Measurements from ENCODE around the gene SOX8. TPM values are rescaled to one million over a fixed set of nuclear protein-coding genes. Genes with fewer than 3 reads are reported as not detected.
A peak's percentile ranks its signal among the peaks of the same experiment; 100 is the strongest.

SOX8 gene
- total RNA-seq, 1 donor from 2014 or later, result 7.0 TPM

- no peak for TF ChIP-seq CTCF (IDR thresholded peaks at IDR 0.05; ENCODE audit: partially characterized antibody, unreplicated experiment)
Measured at GRCh38 chr16:977081-977701, 4.4 kb upstream of the SOX8 start.

GRCh38 chr16:977896-978295 lies 3.7 kb upstream of the SOX8 start:
- no peak for TF ChIP-seq CTCF (IDR thresholded peaks at IDR 0.05; ENCODE audit: partially characterized antibody, unreplicated experiment)
- Mint-ChIP-seq H3K9me3 (ENCODE audit: unreplicated experiment) (peaks cover 15% of the 10 kb centered on the region), H3K4me1 (ENCODE audit: low read depth, unreplicated experiment) (peaks cover 28% of the 10 kb centered on the region), H3K4me3 (ENCODE audit: unreplicated experiment) (peak overlapping the region; percentile 81), H3K27me3 (ENCODE audit: unreplicated experiment) (peaks cover 20% of the 10 kb centered on the region), H3K36me3 (ENCODE audit: unreplicated experiment) (no peaks in the 10 kb centered on the region), H3K27ac (ENCODE audit: unreplicated experiment) (peak overlapping the region; percentile 89)
- DNase-seq, result no peak

More at GRCh38 chr16:977081-977701, 4.4 kb upstream of the SOX8 start:
- H3K4me1 Mint-ChIP-seq (ENCODE audit: low read depth, unreplicated experiment), result peaks cover 27% of the 10 kb centered on the region
- peaks cover 15% of the 10 kb centered on the region for H3K9me3 Mint-ChIP-seq (ENCODE audit: unreplicated experiment)
- no peaks in the 10 kb centered on the region for H3K36me3 Mint-ChIP-seq (ENCODE audit: unreplicated experiment)
- H3K27ac Mint-ChIP-seq (ENCODE audit: unreplicated experiment), result peak overlapping the region; percentile 92
- DNase-seq, result peak; percentile 67
- H3K27me3 Mint-ChIP-seq (ENCODE audit: unreplicated experiment), result peaks cover 20% of the 10 kb centered on the region
- peak overlapping the region; percentile 64 for H3K4me3 Mint-ChIP-seq (ENCODE audit: unreplicated experiment)

GRCh38 chr16:978403-978802 lies 3.2 kb upstream of the SOX8 start:
- Mint-ChIP-seq H3K4me1 (ENCODE audit: low read depth, unreplicated experiment) (peaks cover 28% of the 10 kb centered on the region), H3K36me3 (ENCODE audit: unreplicated experiment) (no peaks in the 10 kb centered on the region), H3K9me3 (ENCODE audit: unreplicated experiment) (peaks cover 15% of the 10 kb centered on the region), H3K27ac (ENCODE audit: unreplicated experiment) (peak overlapping the region; percentile 89), H3K4me3 (ENCODE audit: unreplicated experiment) (peak overlapping the region; percentile 81), H3K27me3 (ENCODE audit: unreplicated experiment) (peaks cover 18% of the 10 kb centered on the region)
- no peak for DNase-seq
- TF ChIP-seq CTCF (IDR thresholded peaks at IDR 0.05; ENCODE audit: partially characterized antibody, unreplicated experiment), result no peak

DNA sequence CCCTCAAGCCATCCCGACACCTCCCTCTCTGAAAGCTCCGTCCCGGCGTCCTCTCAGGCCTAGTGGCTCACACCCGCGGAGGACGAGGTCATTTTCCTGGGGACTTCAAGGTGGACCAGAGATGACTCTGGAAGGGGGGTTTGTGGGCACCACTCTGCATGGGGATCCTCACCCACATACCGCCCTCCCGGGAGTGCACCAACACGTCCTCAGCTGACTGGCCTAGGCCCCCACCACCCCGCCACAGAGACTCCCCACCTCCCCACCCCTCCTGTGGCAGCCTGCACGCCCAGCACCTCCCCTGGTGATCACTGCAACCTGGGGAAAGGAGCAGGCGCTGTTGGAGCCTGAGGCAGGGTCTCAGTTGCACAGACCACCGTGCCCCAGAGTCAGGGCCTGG lies 2.4 kb upstream of the SOX8 start:
- peaks cover 18% of the 10 kb centered on the region for H3K27me3 Mint-ChIP-seq (ENCODE audit: unreplicated experiment)

More for the DNA sequence above, 2.4 kb upstream of the SOX8 start:
- peaks cover 26% of the 10 kb centered on the region for H3K4me1 Mint-ChIP-seq (ENCODE audit: low read depth, unreplicated experiment)
- TF ChIP-seq CTCF (IDR thresholded peaks at IDR 0.05; ENCODE audit: partially characterized antibody, unreplicated experiment), result no peak
- peaks cover 15% of the 10 kb centered on the region for H3K9me3 Mint-ChIP-seq (ENCODE audit: unreplicated experiment)
- no peak for DNase-seq
- H3K4me3 Mint-ChIP-seq (ENCODE audit: unreplicated experiment), result peak overlapping the region; percentile 81
- no peak overlapping the region for H3K27ac Mint-ChIP-seq (ENCODE audit: unreplicated experiment)
- H3K36me3 Mint-ChIP-seq (ENCODE audit: unreplicated experiment), result no peaks in the 10 kb centered on the region
